Measurements from ENCODE around the gene TMPRSS3. TPM values are rescaled to one million over a fixed set of nuclear protein-coding genes. Genes with fewer than 3 reads are reported as not detected.

TMPRSS3 gene
- polyA plus RNA-seq, 1 of the 3 experiments (the other 2 are of a cell fraction) = not detected

DNA sequence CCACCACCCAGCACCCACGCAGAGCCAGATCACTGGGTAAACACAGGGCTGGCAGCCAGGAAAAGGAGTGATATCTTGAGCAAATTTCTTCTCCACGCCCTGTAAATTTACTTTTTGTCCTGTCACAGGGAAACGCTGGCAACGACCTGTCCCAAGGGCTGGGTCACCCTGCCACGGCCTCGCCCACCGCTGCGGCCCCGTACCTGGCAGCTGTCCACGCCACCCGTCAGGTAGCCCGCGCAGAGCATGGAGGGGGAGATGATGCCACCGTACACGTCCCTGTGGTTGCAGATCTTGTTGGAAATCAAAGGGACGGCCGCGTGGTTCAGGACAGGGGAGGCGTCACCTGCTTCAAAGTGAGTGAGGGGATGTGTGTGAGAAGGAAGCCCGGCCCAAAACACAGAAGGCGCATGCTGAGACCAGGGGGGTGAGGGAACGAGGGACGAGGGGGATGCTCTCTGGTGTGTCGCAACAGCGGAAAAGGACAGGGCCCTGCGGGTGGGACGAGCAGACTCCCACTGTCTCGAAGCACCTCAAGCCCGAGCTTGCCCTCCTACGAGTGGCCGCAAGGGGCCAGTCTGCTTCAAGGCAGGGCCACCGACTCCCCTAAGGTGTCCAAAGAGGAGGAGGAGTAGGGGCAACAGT is 19.4 kb downstream of the TMPRSS3 start:
- Histone ChIP-seq H3K36me3 (replicated peaks in 1 of 2; ENCODE audit: control insufficient read depth in 1 of 2, insufficient read depth in 2 of 2, low read length in 1 of 2) (no peaks in the 10 kb centered on the region), H3K4me2 (no peak overlapping the region), H3K9ac (no peak overlapping the region), H3K27ac (ENCODE audit: low read depth in 2 of 2, low read length in 1 of 2) (no peak overlapping the region), H3F3A (replicated peaks; ENCODE audit: insufficient read depth) (no peaks in the 10 kb centered on the region), H3K27me3 (ENCODE audit: insufficient read depth) (no peaks in the 10 kb centered on the region), H3K9me3 (no peaks in the 10 kb centered on the region), H3K4me3 (ENCODE audit: low read depth in 2 of 2, low read length in 1 of 2) (no peak overlapping the region), H3K79me2 (ENCODE audit: insufficient read depth) (no peaks in the 10 kb centered on the region), H4K20me1 (ENCODE audit: insufficient read depth) (no peaks in the 10 kb centered on the region), H2AFZ (ENCODE audit: low read depth) (no peak overlapping the region), H3K4me1 (ENCODE audit: control insufficient read depth in 1 of 2, insufficient read depth in 2 of 2, low read depth in 1 of 2, low read length in 1 of 2) (no peaks in the 10 kb centered on the region), H3K9me2 (no peaks in the 10 kb centered on the region)
- CTCF ChIA-PET = no interaction called here
- POLR2A ChIA-PET = no interaction called here
- TF ChIP-seq MXI1 (IDR thresholded peaks at IDR 0.05; ENCODE audit: low read depth, low read length) (no peak), RXRA (IDR thresholded peaks at IDR 0.05; ENCODE audit: borderline replicate concordance, low read depth) (no peak), TCF12 (IDR thresholded peaks at IDR 0.05) (no peak), CHD2 (IDR thresholded peaks at IDR 0.05; ENCODE audit: low read length, partially characterized antibody) (no peak), EZH2phosphoT487 (IDR thresholded peaks at IDR 0.05; ENCODE audit: borderline replicate concordance, low read depth) (no peak), EP300 (IDR thresholded peaks at IDR 0.05; ENCODE audit: borderline replicate concordance in 1 of 2, low read depth in 1 of 2, low read length in 1 of 2) (no peak), TEAD4 (IDR thresholded peaks at IDR 0.05; ENCODE audit: borderline replicate concordance, insufficient read depth) (no peak), JUND (IDR thresholded peaks at IDR 0.05) (no peak), FOXJ3 (CRISPR knock-in tag; IDR thresholded peaks at IDR 0.05) (no peak), GABPA (IDR thresholded peaks at IDR 0.05; ENCODE audit: low read depth) (no peak), ELF1 (IDR thresholded peaks at IDR 0.05) (no peak)
- TF ChIP-seq, protein P1, sequence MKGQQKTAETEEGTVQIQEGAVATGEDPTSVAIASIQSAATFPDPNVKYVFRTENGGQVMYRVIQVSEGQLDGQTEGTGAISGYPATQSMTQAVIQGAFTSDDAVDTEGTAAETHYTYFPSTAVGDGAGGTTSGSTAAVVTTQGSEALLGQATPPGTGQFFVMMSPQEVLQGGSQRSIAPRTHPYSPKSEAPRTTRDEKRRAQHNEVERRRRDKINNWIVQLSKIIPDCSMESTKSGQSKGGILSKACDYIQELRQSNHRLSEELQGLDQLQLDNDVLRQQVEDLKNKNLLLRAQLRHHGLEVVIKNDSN (IDR thresholded peaks at IDR 0.05; ENCODE audit: borderline replicate concordance, low read depth) = no peak
- TF ChIP-seq, protein P2, sequence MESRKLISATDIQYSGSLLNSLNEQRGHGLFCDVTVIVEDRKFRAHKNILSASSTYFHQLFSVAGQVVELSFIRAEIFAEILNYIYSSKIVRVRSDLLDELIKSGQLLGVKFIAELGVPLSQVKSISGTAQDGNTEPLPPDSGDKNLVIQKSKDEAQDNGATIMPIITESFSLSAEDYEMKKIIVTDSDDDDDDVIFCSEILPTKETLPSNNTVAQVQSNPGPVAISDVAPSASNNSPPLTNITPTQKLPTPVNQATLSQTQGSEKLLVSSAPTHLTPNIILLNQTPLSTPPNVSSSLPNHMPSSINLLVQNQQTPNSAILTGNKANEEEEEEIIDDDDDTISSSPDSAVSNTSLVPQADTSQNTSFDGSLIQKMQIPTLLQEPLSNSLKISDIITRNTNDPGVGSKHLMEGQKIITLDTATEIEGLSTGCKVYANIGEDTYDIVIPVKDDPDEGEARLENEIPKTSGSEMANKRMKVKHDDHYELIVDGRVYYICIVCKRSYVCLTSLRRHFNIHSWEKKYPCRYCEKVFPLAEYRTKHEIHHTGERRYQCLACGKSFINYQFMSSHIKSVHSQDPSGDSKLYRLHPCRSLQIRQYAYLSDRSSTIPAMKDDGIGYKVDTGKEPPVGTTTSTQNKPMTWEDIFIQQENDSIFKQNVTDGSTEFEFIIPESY (IDR thresholded peaks at IDR 0.05; ENCODE audit: borderline replicate concordance, low read depth) = no peak
- TF ChIP-seq, protein P3, sequence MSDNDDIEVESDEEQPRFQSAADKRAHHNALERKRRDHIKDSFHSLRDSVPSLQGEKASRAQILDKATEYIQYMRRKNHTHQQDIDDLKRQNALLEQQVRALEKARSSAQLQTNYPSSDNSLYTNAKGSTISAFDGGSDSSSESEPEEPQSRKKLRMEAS (IDR thresholded peaks at IDR 0.05; ENCODE audit: low read depth) = no peak
- WGBS (ENCODE audit: low lambda C conversion rate) = 54% methylated on average over 29 of the region's 32 CpGs
- no peak for DNase-seq

DNA sequence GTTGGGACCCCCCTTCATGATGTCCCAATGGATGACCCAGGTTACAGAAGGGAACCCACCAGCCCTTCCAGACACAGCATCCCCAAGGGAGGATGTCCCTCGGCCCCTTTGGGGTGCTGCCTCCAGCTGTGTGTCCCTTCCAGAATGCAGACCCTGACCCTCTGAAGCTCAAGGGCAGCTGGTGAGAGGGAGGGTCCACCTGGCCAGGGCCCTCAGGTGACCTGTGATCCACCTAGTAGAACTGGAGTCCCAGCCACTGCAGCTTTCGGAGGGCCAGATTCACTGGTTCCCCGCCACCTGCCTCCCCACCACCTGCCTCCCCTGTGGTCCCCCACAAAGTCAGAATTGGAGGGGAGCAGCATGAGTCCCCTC is 19.9 kb downstream of the TMPRSS3 start:
- H3F3A ChIP-seq (replicated peaks; ENCODE audit: insufficient read depth) = no peaks in the 10 kb centered on the region
- no peak overlapping the region for H3K4me2 ChIP-seq
- no peaks in the 10 kb centered on the region for H4K20me1 ChIP-seq (ENCODE audit: insufficient read depth)
- H3K9ac ChIP-seq = no peak overlapping the region
- H3K9me2 ChIP-seq = no peaks in the 10 kb centered on the region
- WGBS (ENCODE audit: low lambda C conversion rate) = 0% methylated on average over 1 of the region's 3 CpGs
- CTCF ChIA-PET = no interaction called here
- no peak overlapping the region for H2AFZ ChIP-seq (ENCODE audit: low read depth)
- H3K27ac ChIP-seq (ENCODE audit: low read depth in 2 of 2, low read length in 1 of 2) = no peak overlapping the region
- no peaks in the 10 kb centered on the region for H3K27me3 ChIP-seq (ENCODE audit: insufficient read depth)
- H3K9me3 ChIP-seq = no peaks in the 10 kb centered on the region
- POLR2A ChIA-PET = no interaction called here
- H3K4me1 ChIP-seq (ENCODE audit: control insufficient read depth in 1 of 2, insufficient read depth in 2 of 2, low read depth in 1 of 2, low read length in 1 of 2) = no peaks in the 10 kb centered on the region
- H3K36me3 ChIP-seq (replicated peaks in 1 of 2; ENCODE audit: control insufficient read depth in 1 of 2, insufficient read depth in 2 of 2, low read length in 1 of 2) = no peaks in the 10 kb centered on the region
- H3K4me3 ChIP-seq (ENCODE audit: low read depth in 2 of 2, low read length in 1 of 2) = no peak overlapping the region
- no peaks in the 10 kb centered on the region for H3K79me2 ChIP-seq (ENCODE audit: insufficient read depth)
- DNase-seq = no peak
- TF ChIP-seq, protein P4, sequence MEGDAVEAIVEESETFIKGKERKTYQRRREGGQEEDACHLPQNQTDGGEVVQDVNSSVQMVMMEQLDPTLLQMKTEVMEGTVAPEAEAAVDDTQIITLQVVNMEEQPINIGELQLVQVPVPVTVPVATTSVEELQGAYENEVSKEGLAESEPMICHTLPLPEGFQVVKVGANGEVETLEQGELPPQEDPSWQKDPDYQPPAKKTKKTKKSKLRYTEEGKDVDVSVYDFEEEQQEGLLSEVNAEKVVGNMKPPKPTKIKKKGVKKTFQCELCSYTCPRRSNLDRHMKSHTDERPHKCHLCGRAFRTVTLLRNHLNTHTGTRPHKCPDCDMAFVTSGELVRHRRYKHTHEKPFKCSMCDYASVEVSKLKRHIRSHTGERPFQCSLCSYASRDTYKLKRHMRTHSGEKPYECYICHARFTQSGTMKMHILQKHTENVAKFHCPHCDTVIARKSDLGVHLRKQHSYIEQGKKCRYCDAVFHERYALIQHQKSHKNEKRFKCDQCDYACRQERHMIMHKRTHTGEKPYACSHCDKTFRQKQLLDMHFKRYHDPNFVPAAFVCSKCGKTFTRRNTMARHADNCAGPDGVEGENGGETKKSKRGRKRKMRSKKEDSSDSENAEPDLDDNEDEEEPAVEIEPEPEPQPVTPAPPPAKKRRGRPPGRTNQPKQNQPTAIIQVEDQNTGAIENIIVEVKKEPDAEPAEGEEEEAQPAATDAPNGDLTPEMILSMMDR (IDR thresholded peaks at IDR 0.05) = no peak
- no peak for TF ChIP-seq RAD21 (IDR thresholded peaks at IDR 0.05; ENCODE audit: low read length)
- no peak for TF ChIP-seq GABPA (IDR thresholded peaks at IDR 0.05; ENCODE audit: low read depth)
- TF ChIP-seq TAF1 (IDR thresholded peaks at IDR 0.05; ENCODE audit: borderline replicate concordance, low read depth, low read length) = no peak
- no peak for TF ChIP-seq FOXM1 (IDR thresholded peaks at IDR 0.05; ENCODE audit: low read depth)
- TF ChIP-seq GATA2 (CRISPR knock-in tag; IDR thresholded peaks at IDR 0.05) = no peak
- no peak for TF ChIP-seq FOSL2 (IDR thresholded peaks at IDR 0.05; ENCODE audit: borderline replicate concordance, low read depth)
- TF ChIP-seq EZH2phosphoT487 (IDR thresholded peaks at IDR 0.05; ENCODE audit: borderline replicate concordance, low read depth) = no peak
- TF ChIP-seq, protein P3 (IDR thresholded peaks at IDR 0.05; ENCODE audit: low read depth) = no peak
- TF ChIP-seq, protein P1 (IDR thresholded peaks at IDR 0.05; ENCODE audit: borderline replicate concordance, low read depth) = no peak
- no peak for TF ChIP-seq MEF2A (IDR thresholded peaks at IDR 0.05; ENCODE audit: borderline replicate concordance, low read depth)
- no peak for TF ChIP-seq FOXJ3 (CRISPR knock-in tag; IDR thresholded peaks at IDR 0.05)
